Measurements from ENCODE around the gene CDH18. TPM values are rescaled to one million over a fixed set of nuclear protein-coding genes. Genes with fewer than 3 reads are reported as not detected.
A peak's percentile ranks its signal among the peaks of the same experiment; 100 is the strongest.

CDH18 gene
- total and polyA plus RNA-seq, 2 of the 13 experiments (the other 11 are each of a cell fraction or from before 2014, with no cell fraction given) = not detected

DNA sequence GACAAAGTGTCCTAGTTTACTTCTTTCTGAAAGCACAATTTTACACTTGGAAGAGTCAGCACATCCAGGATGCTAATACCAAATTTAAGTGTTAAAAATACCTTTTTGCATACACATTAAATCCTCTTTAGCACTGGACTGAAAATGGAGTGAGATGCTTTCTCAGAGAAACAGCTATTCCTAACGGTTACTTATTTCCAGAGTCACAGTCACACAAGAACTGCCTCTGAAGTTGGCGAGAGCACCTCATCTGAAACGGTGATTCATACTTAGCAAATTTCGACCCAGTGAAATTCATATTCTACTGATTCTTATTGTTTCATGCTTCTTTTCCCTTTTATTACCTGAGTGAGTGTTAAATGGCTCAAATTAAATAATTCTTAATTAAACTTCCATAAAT is 12.2 kb downstream of the CDH18 start (continued):
- TF ChIP-seq, protein P1, sequence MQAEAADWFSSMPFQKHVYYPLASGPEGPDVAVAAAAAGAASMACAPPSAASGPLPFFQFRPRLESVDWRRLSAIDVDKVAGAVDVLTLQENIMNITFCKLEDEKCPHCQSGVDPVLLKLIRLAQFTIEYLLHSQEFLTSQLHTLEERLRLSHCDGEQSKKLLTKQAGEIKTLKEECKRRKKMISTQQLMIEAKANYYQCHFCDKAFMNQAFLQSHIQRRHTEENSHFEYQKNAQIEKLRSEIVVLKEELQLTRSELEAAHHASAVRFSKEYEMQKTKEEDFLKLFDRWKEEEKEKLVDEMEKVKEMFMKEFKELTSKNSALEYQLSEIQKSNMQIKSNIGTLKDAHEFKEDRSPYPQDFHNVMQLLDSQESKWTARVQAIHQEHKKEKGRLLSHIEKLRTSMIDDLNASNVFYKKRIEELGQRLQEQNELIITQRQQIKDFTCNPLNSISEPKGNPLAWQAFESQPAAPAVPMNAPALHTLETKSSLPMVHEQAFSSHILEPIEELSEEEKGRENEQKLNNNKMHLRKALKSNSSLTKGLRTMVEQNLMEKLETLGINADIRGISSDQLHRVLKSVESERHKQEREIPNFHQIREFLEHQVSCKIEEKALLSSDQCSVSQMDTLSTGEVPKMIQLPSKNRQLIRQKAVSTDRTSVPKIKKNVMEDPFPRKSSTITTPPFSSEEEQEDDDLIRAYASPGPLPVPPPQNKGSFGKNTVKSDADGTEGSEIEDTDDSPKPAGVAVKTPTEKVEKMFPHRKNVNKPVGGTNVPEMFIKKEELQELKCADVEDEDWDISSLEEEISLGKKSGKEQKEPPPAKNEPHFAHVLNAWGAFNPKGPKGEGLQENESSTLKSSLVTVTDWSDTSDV (CRISPR knock-in tag; IDR thresholded peaks at IDR 0.05) = no peak
- TF ChIP-seq, protein P2, sequence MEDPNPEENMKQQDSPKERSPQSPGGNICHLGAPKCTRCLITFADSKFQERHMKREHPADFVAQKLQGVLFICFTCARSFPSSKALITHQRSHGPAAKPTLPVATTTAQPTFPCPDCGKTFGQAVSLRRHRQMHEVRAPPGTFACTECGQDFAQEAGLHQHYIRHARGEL (CRISPR knock-in tag; IDR thresholded peaks at IDR 0.05) = no peak
- no peak for TF ChIP-seq KLF6 (CRISPR knock-in tag; IDR thresholded peaks at IDR 0.05)

DNA sequence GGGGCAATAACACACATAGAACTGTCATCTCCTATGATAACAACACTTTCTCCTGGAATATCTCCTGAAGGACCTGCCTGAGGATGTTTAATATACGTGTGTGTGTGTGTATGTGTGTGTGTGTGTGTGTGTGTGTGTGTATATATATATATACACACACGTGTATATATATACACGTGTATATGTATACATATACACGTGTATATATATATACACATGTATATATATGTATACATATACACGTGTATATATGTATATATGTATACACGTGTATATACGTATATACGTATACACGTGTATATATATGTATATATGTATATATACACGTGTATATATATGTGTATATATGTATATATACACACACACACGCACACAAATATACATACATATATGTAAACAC is 27.5 kb downstream of the CDH18 start:
- ATAC-seq (no peak), FAIRE-seq (no peak), DNase-seq (ENCODE audit: low spot score) (no peak)
- H3K27me3 ChIP-seq (ENCODE audit: control insufficient read depth in 1 of 2, insufficient read depth in 2 of 2, low read length in 2 of 2) = no peaks in the 10 kb centered on the region
- H3K27ac ChIP-seq (ENCODE audit: extremely low read length, insufficient read depth, low read length) = no peak overlapping the region
- BruUV-seq (replicated peaks) = no TSS peak
- no peak overlapping the region for H3K4me2 ChIP-seq (ENCODE audit: low read depth, low read length)
- CTCF ChIA-PET (ENCODE audit: low intra/inter-chr PET ratio, low total read pairs) = no interaction called here
- in situ Hi-C loops (cut with HindIII; ENCODE audit: extremely low pct_ligation_motif_present, low pct_unique_long_range_greater_than_20kb) (no loop called here), intact Hi-C loops (cut with micrococcal nuclease; ENCODE audit: unreplicated experiment) (no loop called here)
- 22% methylated on average over 11 of the region's 11 CpGs for WGBS (ENCODE audit: low lambda C conversion rate)
- H3K4me3 ChIP-seq (replicated peaks in 1 of 3; ENCODE audit: insufficient read depth in 1 of 3, low read depth in 2 of 3, low read length in 3 of 3) = no peak overlapping the region
- TF ChIP-seq GZF1 (CRISPR knock-in tag; IDR thresholded peaks at IDR 0.05) (no peak), ZMYM3 (CRISPR knock-in tag; IDR thresholded peaks at IDR 0.05) (no peak), NONO (IDR thresholded peaks at IDR 0.05) (no peak), NONO (CRISPR knock-in tag; conservative IDR thresholded peaks at IDR 0.05) (no peak), RARG (CRISPR knock-in tag; IDR thresholded peaks at IDR 0.05; ENCODE audit: low read depth) (no peak), ZNF225 (CRISPR knock-in tag; IDR thresholded peaks at IDR 0.05) (no peak), HMG20A (CRISPR knock-in tag; IDR thresholded peaks at IDR 0.05; ENCODE audit: borderline replicate concordance) (no peak), GTF3A (CRISPR knock-in tag; conservative IDR thresholded peaks at IDR 0.05) (no peak)
- TF ChIP-seq, protein P3, sequence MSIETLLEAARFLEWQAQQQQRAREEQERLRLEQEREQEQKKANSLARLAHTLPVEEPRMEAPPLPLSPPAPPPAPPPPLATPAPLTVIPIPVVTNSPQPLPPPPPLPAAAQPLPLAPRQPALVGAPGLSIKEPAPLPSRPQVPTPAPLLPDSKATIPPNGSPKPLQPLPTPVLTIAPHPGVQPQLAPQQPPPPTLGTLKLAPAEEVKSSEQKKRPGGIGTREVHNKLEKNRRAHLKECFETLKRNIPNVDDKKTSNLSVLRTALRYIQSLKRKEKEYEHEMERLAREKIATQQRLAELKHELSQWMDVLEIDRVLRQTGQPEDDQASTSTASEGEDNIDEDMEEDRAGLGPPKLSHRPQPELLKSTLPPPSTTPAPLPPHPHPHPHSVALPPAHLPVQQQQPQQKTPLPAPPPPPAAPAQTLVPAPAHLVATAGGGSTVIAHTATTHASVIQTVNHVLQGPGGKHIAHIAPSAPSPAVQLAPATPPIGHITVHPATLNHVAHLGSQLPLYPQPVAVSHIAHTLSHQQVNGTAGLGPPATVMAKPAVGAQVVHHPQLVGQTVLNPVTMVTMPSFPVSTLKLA (IDR thresholded peaks at IDR 0.05) = peak; percentile 96
- H3K79me2 ChIP-seq (ENCODE audit: insufficient read depth, low read length) = no peaks in the 10 kb centered on the region
- POLR2A ChIA-PET = no interaction called here
- H3K9me3 ChIP-seq (ENCODE audit: low read length) = no peaks in the 10 kb centered on the region
- no peak overlapping the region for H3K9ac ChIP-seq (ENCODE audit: insufficient read depth, low read depth, low read length)
- H2AFZ ChIP-seq (ENCODE audit: low read length) = no peak overlapping the region
- no peaks in the 10 kb centered on the region for H3K36me3 ChIP-seq (replicated peaks in 1 of 2; ENCODE audit: control insufficient read depth in 1 of 2, insufficient read depth in 2 of 2, low read length in 2 of 2)
- no peaks in the 10 kb centered on the region for H4K20me1 ChIP-seq (ENCODE audit: insufficient read depth, low read length)
- H3K4me1 ChIP-seq (ENCODE audit: insufficient read depth, low read length) = no peaks in the 10 kb centered on the region
